ENCODE results near the gene KCNAB1.

KCNAB1 gene

DNA sequence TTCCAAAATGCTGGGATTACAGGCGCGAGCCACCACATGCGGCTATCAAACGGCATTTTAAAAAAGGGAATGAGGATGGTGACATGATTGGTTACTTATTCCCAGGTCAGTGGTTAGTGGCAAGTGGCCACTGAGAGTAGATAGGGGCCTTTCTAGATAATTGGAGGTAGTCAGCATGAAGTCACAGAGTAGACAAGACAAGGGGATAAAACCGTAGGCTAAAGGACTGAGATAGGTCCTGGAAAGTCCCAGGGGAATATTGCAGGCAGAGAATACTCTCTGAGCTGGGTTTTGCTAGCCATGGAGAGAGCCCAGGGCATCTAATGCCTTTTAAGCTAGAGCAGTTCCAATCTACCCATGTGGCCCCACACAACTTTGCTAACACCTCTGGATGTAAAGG, 52.2 kb downstream of the KCNAB1 start:
- H3K4me3 ChIP-seq (ENCODE audit: control insufficient read depth, low read depth, low read length), result no peak overlapping the region
- TF ChIP-seq, protein P1, sequence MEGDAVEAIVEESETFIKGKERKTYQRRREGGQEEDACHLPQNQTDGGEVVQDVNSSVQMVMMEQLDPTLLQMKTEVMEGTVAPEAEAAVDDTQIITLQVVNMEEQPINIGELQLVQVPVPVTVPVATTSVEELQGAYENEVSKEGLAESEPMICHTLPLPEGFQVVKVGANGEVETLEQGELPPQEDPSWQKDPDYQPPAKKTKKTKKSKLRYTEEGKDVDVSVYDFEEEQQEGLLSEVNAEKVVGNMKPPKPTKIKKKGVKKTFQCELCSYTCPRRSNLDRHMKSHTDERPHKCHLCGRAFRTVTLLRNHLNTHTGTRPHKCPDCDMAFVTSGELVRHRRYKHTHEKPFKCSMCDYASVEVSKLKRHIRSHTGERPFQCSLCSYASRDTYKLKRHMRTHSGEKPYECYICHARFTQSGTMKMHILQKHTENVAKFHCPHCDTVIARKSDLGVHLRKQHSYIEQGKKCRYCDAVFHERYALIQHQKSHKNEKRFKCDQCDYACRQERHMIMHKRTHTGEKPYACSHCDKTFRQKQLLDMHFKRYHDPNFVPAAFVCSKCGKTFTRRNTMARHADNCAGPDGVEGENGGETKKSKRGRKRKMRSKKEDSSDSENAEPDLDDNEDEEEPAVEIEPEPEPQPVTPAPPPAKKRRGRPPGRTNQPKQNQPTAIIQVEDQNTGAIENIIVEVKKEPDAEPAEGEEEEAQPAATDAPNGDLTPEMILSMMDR (IDR thresholded peaks at IDR 0.05; ENCODE audit: control insufficient read depth, insufficient read depth, low read depth, low read length, missing control alignments), result no peak
- no peak for DNase-seq (ENCODE audit: low read depth)

DNA sequence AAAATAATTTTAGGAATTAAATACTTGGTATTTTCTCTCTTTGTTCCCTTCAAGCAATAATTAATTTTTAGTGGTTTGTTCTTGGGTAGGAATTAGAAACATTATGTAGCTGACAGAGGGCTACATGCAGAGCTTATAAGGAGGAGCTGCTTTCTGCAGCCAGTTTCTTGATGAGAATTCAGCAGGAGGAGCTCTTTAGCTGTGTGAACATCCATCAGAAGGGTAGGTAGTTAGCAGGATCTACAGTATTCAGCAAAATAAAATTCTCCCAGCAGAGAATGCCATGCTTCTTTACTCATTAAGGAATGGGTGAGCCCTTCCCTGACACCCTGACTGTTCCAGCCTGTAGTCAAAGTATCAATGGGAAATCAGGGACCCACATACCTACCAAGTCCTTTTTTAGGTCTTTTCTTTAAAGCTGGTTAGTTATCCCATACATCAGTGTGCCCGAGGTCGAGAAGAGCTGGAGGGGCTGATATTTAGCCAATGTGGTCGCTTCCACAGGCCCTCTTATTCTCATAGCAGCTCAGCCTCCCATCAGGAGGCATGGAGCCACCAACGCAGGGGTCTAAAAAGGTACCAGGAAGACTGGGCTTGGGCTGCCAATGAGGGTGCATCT, 54.0 kb downstream of the KCNAB1 start:
- DNase-seq (ENCODE audit: low read depth), result no peak
- H3K4me3 ChIP-seq (ENCODE audit: control insufficient read depth, low read depth, low read length), result no peak overlapping the region
- TF ChIP-seq, protein P1 (IDR thresholded peaks at IDR 0.05; ENCODE audit: control insufficient read depth, insufficient read depth, low read depth, low read length, missing control alignments), result peak; percentile 47

DNA sequence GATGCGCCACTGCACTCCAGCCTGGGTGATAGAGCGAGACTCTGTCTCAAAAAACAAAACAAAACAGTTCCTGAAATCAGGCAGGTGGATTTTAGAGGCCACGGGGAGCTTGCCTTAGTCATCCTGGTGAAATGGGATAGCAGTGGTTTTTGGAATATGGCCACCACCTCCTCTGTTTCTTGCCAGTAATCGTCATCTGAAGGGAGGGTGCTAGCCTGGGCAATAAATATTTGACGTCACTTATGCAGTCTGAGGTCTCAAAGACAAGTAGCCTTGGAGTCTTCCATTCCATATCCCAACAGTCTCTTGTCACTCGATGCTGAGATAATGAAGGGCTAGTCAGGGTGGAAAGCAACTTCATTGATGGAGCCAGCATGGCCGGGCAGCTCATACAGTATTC, 55.2 kb downstream of the KCNAB1 start:
- no peak overlapping the region for H3K4me3 ChIP-seq (ENCODE audit: control insufficient read depth, low read depth, low read length)
- TF ChIP-seq, protein P1 (IDR thresholded peaks at IDR 0.05; ENCODE audit: control insufficient read depth, insufficient read depth, low read depth, low read length, missing control alignments), result no peak
- no peak for DNase-seq (ENCODE audit: low read depth)

DNA sequence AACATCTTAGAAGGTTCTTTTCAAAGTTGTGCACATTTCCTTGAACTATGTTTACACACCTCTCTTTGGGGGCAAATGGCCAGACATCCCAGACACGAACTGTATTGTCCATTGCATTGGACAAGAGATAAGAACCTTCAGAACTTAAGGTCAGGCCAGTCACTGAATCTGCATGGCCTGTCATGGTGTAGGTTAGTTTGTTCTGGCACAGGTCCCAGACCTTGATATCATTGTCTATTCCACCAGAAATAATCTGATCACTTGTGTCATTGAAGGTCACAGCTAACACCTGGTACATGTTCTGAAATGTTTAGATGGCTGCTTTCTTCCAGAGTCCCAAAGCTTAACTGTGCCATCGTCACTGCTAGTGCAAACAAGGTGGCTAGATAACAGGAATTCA, 55.7 kb downstream of the KCNAB1 start:
- DNase-seq (ENCODE audit: low read depth), result no peak
- no peak overlapping the region for H3K4me3 ChIP-seq (ENCODE audit: control insufficient read depth, low read depth, low read length)
- TF ChIP-seq, protein P1 (IDR thresholded peaks at IDR 0.05; ENCODE audit: control insufficient read depth, insufficient read depth, low read depth, low read length, missing control alignments), result no peak

DNA sequence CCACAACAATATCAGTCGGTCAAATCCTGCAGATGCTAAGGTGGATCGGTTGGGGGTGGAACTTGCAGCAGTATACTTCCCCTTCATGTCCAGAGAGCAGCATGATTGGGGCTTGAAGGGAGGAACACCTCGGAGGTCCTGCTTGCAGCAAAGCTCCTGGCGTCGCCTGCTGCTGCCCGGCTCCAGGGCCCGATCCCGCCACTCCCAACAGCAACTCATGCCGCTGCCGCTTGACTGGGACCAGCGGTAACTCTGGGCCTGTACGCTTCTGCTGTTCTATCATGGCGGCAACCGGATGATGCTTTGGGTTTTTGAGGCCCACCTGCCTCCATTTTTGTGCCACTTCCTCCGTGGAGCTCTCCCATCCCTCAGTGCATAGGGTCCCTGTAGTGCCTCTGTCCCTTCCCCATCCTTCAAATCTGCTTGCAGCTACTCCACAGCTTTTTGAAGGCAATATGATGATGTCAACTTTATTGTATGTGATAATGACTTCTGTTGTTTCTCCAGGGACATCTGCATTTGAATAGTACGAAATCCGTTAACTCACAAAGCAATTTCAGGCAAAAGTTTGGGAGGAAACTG, 56.3 kb downstream of the KCNAB1 start:
- no peak for DNase-seq (ENCODE audit: low read depth)
- no peak overlapping the region for H3K4me3 ChIP-seq (ENCODE audit: control insufficient read depth, low read depth, low read length)
- TF ChIP-seq, protein P1 (IDR thresholded peaks at IDR 0.05; ENCODE audit: control insufficient read depth, insufficient read depth, low read depth, low read length, missing control alignments), result no peak

DNA sequence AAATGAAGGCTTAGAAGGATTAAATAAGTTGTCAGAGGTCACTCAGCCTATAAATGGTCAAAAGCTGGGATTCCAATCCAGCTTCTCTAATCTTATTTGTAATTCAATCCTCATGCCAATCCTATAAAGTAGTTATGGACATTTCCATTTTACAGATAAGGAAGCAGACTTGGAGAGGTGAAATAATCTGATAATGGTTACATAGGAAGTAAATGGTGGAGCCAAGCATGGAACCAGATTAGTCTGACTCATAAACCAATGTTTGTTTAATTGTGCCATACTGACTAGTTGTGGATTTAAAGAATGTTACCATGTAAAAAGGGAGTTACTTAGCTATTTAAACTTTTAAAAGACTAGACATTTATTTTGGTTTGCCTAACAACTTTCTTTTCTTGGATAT, 59.7 kb downstream of the KCNAB1 start:
- no peak overlapping the region for H3K4me3 ChIP-seq (ENCODE audit: control insufficient read depth, low read depth, low read length)
- no peak for DNase-seq (ENCODE audit: low read depth)
- TF ChIP-seq, protein P1 (IDR thresholded peaks at IDR 0.05; ENCODE audit: control insufficient read depth, insufficient read depth, low read depth, low read length, missing control alignments), result no peak

Data from AG09309 (cell line).